SK-N-MC (cell line): Measurements from ENCODE around the gene BAZ1B.
"Not testable (repeated sequence)": the region's sequence is repeated elsewhere in the genome, so short reads cannot be mapped to it uniquely, and the experiment has no call there.

Experiments used
- FOXP2 ChIP-seq: optimal IDR thresholded peaks from 2 replicates; pipeline ENCODE3; 2011; ENCODE audit warnings: mild to moderate bottlenecking, moderate library complexity; ENCODE audit not compliant: insufficient read depth; ENCODE audit errors: extremely low read length, control extremely low read depth
- POLR2AphosphoS5 ChIP-seq: IDR thresholded peaks from 2 replicates; pipeline ENCODE4 v1.6.1; 2012; ENCODE audit warnings: mild to moderate bottlenecking, low read depth, low read length, borderline replicate concordance

- TF ChIP-seq FOXP2, POLR2AphosphoS5: not testable (repeated sequence)
These were observed 102.1 kb downstream of the BAZ1B start for GRCh38 chr7:73420016-73420415.
